Stimulated activated memory B cell treated with anti-CD40 and anti-IgM and Interleukin-4, amounts not matched to agents 10 μg/mL and 1 μg/mL and 100 μg/mL, for 72 hours (primary cell): ENCODE measurements around the gene ARID1B.
A peak's percentile ranks its signal among the peaks of the same experiment; 100 is the strongest.

ENCODE experiments used
- ATAC-seq: fragments of 150-1000 bp; cut with Tn5 transposase; 2 replicates; pipeline ENCODE4 v1.10.0; 2021
- H3K27ac Mint-ChIP-seq: one replicate; pipeline ENCODE4 v1.8.0; 2022; ENCODE audit warnings: mild to moderate bottlenecking, mixed read lengths
- H3K27me3 Mint-ChIP-seq: one replicate; pipeline ENCODE4 v1.8.0; 2022; ENCODE audit warnings: mixed read lengths
- H3K36me3 Mint-ChIP-seq: one replicate; pipeline ENCODE4 v1.8.0; 2022; ENCODE audit warnings: mixed read lengths
- H3K4me1 Mint-ChIP-seq: one replicate; pipeline ENCODE4 v1.8.0; 2022; ENCODE audit warnings: mixed read lengths
- H3K4me3 Mint-ChIP-seq: one replicate; pipeline ENCODE4 v1.8.0; 2022; ENCODE audit warnings: mild to moderate bottlenecking, moderate library complexity, mixed read lengths
- H3K9me3 Mint-ChIP-seq: one replicate; pipeline ENCODE4 v1.8.0; 2022; ENCODE audit warnings: mixed read lengths

Gene ARID1B

DNA sequence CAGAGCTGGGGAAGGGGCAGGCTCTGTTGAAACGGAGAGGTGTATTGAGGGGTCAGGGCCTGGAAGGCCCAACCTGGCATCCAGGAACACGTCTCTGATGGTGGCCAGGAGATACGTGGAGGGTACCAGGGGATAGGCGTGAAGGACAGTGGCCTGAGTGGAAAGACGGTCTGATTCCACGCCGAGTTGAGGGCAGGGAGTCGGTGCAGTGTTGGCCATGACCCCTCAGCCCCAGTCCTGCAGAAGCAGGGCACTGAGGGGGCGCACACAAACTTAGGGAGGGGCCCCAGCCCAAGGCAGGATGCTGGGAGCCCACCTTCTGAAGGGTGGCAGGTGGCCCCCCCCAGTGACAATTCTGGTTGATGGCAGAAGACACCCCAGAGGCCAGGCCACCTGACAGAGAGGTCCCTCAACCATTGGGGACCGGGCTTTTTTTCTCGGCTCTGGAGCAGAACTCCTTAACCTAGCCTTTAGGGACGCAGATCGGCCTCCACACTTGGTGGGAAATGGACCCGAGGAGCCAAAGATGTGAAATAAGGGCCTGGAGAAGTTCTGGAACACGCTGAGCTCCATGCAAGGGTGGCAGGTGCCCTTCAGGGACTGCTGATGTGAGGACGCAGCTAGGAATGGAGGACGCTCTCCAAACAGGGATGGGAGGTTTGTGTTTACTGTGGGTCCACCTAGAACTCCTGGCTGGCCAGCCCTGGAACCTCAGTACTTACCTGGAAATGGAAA, 455.1 kb downstream of the ARID1B start:
- Mint-ChIP-seq H3K27ac (no peak overlapping the region), H3K36me3 (no peaks in the 10 kb centered on the region), H3K9me3 (no peaks in the 10 kb centered on the region), H3K4me3 (no peak overlapping the region), H3K27me3 (peaks cover 74% of the 10 kb centered on the region), H3K4me1 (peaks cover 19% of the 10 kb centered on the region)
- no peak for ATAC-seq

DNA sequence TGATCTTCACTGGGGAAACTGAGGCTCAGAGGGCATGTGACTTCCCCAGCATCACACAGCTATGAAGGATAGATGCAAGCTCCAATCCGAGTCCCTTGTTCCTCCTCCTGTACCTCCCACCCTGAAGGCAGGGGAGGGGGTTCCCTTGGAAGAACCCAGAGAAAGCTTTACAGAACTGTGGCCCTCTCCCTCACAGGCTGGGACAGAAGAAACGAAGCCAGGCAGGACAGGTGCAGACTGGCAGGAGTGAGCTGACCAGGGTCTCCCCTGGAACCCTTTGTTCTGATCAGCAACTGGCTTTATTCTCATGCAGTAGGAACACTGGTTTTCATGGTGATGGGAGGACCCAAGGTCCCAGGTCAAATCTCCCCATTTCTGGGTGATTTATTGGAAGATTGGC, 456.0 kb downstream of the ARID1B start:
- H3K4me1 Mint-ChIP-seq = peaks cover 16% of the 10 kb centered on the region
- H3K36me3 Mint-ChIP-seq = no peaks in the 10 kb centered on the region
- peaks cover 81% of the 10 kb centered on the region for H3K27me3 Mint-ChIP-seq
- ATAC-seq = no peak
- peaks cover 2% of the 10 kb centered on the region for H3K9me3 Mint-ChIP-seq
- no peak overlapping the region for H3K4me3 Mint-ChIP-seq
- no peak overlapping the region for H3K27ac Mint-ChIP-seq

DNA sequence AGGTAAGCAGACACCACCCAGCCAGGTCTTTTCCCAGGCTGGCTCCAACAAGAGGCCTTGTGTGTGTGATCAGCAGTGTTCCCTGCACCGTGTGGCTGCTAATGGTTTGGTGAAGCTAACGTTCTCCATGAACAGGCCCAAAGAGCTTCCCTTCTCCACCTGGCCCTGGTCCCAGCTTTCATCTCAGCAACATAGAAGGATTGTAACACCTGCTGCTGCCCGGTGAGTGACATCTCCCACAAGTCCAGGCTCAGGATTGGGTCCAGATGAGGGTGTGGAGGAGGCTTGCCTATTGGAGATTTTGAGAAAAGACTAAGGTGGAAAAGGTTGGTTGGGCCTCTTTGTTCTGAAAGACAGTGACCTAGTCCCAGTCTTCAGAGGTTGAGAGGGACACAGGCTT, 456.5 kb downstream of the ARID1B start:
- H3K27ac Mint-ChIP-seq = no peak overlapping the region
- H3K27me3 Mint-ChIP-seq = peaks cover 79% of the 10 kb centered on the region
- H3K4me1 Mint-ChIP-seq = peaks cover 16% of the 10 kb centered on the region
- peaks cover 4% of the 10 kb centered on the region for H3K9me3 Mint-ChIP-seq
- ATAC-seq = no peak
- no peaks in the 10 kb centered on the region for H3K36me3 Mint-ChIP-seq
- no peak overlapping the region for H3K4me3 Mint-ChIP-seq

DNA sequence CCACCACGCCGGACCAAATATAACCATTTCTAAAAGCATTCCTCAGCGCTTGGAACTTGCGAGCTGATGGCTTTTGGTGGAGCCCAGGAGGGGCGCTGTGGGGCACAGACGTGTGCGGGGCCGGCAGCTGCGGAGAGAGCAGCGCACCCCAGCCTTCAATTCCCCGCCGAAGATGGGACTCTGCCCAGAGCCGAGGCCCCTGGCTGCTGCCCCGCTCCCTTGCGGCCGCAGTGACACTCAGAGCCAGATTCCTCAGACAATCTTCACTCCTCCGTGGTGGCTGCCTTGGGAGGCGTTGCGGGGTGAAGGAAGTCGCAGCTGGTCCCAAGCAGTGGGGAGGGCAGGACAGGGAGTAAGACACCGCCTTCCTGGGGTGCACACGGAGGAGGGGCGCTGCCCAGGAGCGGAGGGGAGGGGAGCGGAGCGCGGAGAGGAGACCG, 458.4 kb downstream of the ARID1B start:
- Mint-ChIP-seq H3K4me1 (peaks cover 12% of the 10 kb centered on the region), H3K27ac (peak overlapping the region; percentile 74), H3K27me3 (peaks cover 82% of the 10 kb centered on the region), H3K4me3 (peak overlapping the region; percentile 86), H3K36me3 (no peaks in the 10 kb centered on the region), H3K9me3 (peaks cover 4% of the 10 kb centered on the region)
- peak; percentile 59 for ATAC-seq

DNA sequence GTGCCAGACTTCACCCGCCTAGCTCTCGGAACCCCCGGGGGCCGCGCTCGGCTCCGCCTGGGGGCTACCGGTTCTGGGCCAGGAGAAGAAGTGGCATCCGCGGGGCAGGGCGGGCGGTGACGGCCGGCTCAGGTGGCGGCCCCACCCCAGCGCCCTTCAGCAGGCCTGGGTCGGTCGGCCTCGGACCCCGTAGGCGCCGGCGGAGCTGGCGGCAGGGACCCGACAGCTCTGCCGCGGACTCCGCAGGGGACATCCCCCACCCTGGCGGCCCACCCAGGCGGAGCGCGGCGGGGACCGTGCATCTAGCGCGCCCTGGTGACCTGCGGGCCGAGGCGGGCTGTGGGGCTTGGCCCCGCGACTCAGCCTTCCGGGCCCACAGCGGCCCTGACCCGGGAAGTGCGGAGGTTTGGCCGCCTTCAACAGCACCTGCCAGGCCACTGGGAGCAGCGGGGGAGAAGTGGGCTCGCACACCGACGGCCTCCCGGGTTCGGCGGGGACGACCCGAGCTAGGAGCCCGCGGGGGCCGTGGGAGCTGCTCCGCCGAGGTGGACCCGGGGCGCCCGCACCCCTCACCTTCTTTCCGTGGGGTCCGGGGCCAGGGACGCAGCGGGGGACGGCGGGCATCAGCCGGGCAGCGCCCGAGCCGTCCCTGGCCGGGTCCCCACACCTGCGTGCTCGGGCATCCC, 459.0 kb downstream of the ARID1B start:
- ATAC-seq = peak; percentile 64
- H3K27ac Mint-ChIP-seq = peak overlapping the region; percentile 74
- H3K27me3 Mint-ChIP-seq = peaks cover 79% of the 10 kb centered on the region
- H3K4me3 Mint-ChIP-seq = peak overlapping the region; percentile 86
- peaks cover 12% of the 10 kb centered on the region for H3K4me1 Mint-ChIP-seq
- H3K36me3 Mint-ChIP-seq = no peaks in the 10 kb centered on the region
- H3K9me3 Mint-ChIP-seq = peaks cover 4% of the 10 kb centered on the region

DNA sequence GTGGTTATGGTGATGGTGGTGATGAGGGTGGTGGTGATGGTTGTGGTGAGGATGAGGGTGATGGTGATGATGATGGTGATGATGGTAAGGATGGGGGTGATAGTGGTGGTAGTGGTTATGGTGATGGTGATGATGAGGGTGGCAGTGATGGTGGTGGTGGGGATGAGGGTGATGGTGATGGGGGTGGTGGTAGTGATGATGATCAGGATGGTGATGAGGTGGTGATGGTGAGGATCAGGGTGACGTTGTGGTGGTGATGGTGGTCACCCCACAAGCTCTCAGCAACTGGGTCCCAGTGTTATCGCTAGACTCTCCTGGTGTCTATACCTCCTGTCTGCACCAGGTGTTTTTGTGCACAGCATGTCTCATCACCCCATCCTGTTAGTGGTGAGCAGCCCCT, 461.2 kb downstream of the ARID1B start:
- H3K27me3 Mint-ChIP-seq = peaks cover 65% of the 10 kb centered on the region
- H3K27ac Mint-ChIP-seq = no peak overlapping the region

DNA sequence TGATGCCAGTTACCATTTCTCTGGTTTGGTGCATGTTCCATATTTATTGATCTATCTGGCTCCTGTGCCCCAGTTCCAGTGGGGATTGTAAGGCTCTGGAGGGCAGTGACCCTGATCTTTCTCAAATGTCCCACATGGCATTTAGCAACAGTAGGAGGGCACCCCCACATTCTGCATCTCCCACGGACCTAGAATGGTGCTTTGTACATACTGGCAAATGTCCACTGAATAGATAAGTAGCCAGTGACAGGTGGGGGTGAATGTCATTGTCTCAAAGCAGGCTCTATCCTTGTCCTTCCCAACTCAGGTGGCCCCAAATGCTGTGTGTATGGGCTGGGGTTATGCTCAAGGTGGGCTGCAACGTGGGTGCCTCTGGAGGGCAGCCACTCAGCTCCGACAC, 462.0 kb downstream of the ARID1B start:
- peaks cover 11% of the 10 kb centered on the region for H3K9me3 Mint-ChIP-seq
- no peak for ATAC-seq
- no peak overlapping the region for H3K27ac Mint-ChIP-seq
- no peak overlapping the region for H3K4me3 Mint-ChIP-seq
- H3K36me3 Mint-ChIP-seq = no peaks in the 10 kb centered on the region
- peaks cover 60% of the 10 kb centered on the region for H3K27me3 Mint-ChIP-seq
- H3K4me1 Mint-ChIP-seq = peaks cover 12% of the 10 kb centered on the region

More for the DNA sequence above, 461.2 kb downstream of the ARID1B start:
- Mint-ChIP-seq H3K4me3 (no peak overlapping the region), H3K9me3 (peaks cover 6% of the 10 kb centered on the region), H3K4me1 (peaks cover 12% of the 10 kb centered on the region), H3K36me3 (no peaks in the 10 kb centered on the region)
- no peak for ATAC-seq

DNA sequence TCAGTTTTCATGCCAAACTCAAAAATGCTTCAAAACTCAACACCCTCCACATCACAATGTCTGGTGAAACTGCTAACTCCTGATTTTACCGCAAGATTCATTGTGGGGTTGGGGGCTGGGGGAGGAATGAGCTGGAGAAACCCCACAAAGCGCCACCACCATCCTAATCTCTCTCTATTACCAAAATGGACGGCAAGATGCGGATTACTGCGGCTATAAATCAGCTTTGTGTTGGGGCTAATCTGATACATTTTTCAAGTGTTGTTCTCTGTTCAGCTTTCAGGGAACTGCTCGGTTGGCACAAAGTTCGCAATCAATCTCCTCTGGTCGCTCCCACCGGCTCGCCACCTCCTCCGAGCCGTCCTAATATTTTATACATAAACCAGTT, 462.5 kb downstream of the ARID1B start:
- Mint-ChIP-seq H3K36me3 (no peaks in the 10 kb centered on the region), H3K9me3 (peaks cover 13% of the 10 kb centered on the region), H3K27me3 (peaks cover 55% of the 10 kb centered on the region), H3K27ac (no peak overlapping the region), H3K4me3 (no peak overlapping the region), H3K4me1 (peaks cover 12% of the 10 kb centered on the region)
- ATAC-seq = no peak

DNA sequence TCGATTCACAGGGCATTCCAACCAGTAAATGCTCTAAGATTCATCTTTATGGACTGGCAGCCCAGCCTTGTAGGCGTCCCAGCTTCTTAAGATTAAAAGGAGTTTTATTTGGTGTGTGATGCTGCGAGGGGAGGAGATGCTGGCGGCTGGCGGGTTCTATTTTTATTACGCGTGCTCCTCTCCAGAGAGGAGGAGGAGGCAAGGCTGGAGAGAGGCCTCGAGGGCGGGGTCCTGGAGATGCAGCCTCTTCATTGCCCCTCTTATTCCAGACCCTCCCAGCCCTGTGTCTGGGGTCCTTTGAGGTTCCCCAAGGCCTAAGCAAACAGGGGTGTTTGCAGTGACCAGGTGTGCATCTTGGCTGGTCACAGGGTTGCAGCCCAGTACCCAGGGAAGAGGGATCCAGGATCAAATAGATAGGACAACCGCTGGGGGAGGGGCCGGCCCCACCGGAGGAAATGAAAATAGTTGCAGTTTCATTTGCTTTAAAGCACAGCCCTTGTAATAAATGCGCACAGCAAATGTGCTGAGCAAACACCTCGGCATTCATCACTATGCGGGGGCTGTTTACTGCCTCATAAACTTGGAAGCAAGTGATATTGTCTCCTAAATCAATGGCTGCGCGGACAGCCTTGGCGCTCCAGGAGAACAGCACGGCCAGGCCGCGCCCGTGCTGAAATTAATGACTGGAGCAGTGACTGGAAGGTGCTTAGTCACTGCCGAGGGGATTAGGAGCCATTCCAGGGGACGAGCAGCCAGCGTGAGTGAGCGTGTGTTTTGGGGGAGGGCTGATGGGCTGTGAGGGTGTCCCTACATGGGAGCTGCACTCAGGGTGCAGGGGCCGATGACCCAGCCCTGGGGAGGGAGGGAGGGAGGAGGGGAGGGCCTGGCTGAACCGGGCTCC, 463.1 kb downstream of the ARID1B start:
- ATAC-seq = no peak
- peaks cover 48% of the 10 kb centered on the region for H3K27me3 Mint-ChIP-seq

DNA sequence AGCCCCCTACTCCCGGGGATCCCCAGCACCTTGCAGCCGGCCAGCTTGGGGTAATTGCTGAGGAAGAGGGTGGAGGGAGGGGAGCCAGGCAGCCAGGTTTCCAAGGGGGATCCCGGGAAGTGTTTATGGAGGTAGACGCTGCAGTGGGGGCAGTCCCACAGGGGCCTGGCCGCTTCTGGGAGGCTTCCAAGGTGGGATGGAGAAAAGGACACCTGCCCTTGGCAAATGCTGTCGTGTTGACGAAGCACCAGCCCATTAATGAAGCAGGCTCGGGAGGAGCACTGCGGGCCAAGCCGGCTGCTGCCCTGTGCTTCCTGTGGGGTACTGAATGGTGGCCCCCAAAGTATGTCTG, 463.8 kb downstream of the ARID1B start:
- H3K4me1 Mint-ChIP-seq = peaks cover 5% of the 10 kb centered on the region
- no peak overlapping the region for H3K4me3 Mint-ChIP-seq
- peaks cover 13% of the 10 kb centered on the region for H3K9me3 Mint-ChIP-seq
- no peak overlapping the region for H3K27ac Mint-ChIP-seq
- ATAC-seq = no peak
- H3K36me3 Mint-ChIP-seq = no peaks in the 10 kb centered on the region
- H3K27me3 Mint-ChIP-seq = peaks cover 42% of the 10 kb centered on the region

More for the DNA sequence above, 463.1 kb downstream of the ARID1B start:
- no peak overlapping the region for H3K4me3 Mint-ChIP-seq
- no peaks in the 10 kb centered on the region for H3K36me3 Mint-ChIP-seq
- H3K4me1 Mint-ChIP-seq = peaks cover 11% of the 10 kb centered on the region
- H3K9me3 Mint-ChIP-seq = peaks cover 13% of the 10 kb centered on the region
- H3K27ac Mint-ChIP-seq = no peak overlapping the region

DNA sequence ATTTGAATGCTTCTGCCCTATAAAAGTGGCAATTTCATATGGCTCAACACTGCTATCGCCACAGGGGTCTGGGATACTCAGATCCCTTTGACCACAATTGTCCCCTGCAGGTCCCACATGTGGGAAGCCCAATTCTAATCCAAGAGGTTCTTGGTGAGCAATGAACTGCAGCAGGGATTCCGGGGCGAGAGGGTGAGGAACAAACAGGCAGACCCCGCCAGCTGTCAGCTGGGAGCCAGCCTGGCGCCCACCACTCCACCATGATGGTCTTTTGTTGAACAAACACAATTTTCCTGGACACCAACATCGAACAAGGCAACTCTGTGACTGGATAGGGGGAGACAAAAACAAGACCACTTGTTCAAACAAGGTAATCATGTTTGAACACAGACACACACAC, 465.6 kb downstream of the ARID1B start:
- peaks cover 31% of the 10 kb centered on the region for H3K27me3 Mint-ChIP-seq
- H3K27ac Mint-ChIP-seq = no peak overlapping the region
- H3K36me3 Mint-ChIP-seq = no peaks in the 10 kb centered on the region
- no peak overlapping the region for H3K4me3 Mint-ChIP-seq
- H3K4me1 Mint-ChIP-seq = peaks cover 4% of the 10 kb centered on the region
- no peak for ATAC-seq
- H3K9me3 Mint-ChIP-seq = peaks cover 13% of the 10 kb centered on the region

DNA sequence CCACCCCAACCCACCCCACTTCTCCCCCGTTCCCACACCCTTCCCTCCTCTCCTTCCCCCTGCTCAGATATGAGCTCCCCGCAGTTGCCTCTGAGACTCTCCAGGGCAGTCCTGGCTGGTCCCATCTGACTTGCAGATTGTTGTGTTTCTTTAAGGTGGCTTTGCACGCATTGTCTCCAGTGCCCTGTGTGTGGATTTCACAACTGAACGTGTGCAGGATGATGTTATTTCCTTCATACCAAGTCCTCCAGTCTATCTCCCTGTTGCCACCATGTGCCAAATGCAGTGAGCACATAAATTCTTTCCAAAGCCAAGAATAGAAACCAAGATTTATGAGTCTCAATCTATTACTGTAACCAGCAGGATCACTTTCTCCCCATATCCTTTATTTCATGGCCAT, 467.0 kb downstream of the ARID1B start:
- peaks cover 6% of the 10 kb centered on the region for H3K36me3 Mint-ChIP-seq
- no peak overlapping the region for H3K27ac Mint-ChIP-seq
- H3K4me1 Mint-ChIP-seq = peaks cover 4% of the 10 kb centered on the region
- H3K27me3 Mint-ChIP-seq = peaks cover 33% of the 10 kb centered on the region
- H3K9me3 Mint-ChIP-seq = peaks cover 14% of the 10 kb centered on the region
- H3K4me3 Mint-ChIP-seq = no peak overlapping the region
- no peak for ATAC-seq

DNA sequence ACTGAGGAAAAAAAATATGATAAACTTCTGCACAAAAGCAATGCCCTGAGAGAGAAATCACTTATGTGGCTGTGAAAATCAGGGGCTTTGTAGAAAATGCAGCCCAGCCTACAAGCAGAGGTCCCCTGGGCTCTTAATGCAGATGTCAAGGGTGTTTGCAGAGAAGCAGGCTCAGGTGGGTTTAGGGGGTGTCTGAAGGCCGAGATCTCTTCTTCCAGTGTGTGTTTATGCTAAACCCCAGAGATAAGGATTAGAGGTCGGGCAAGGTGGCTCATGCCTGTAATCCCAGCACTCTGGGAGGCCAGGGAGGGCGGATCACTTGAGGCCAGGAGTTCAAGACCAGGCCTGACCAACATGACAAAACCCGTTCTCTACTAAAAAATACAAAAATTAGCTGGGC, 467.6 kb downstream of the ARID1B start:
- ATAC-seq = no peak
- Mint-ChIP-seq H3K4me1 (peaks cover 4% of the 10 kb centered on the region), H3K9me3 (peaks cover 14% of the 10 kb centered on the region), H3K4me3 (no peak overlapping the region), H3K27me3 (peaks cover 33% of the 10 kb centered on the region), H3K27ac (no peak overlapping the region), H3K36me3 (peaks cover 6% of the 10 kb centered on the region)

DNA sequence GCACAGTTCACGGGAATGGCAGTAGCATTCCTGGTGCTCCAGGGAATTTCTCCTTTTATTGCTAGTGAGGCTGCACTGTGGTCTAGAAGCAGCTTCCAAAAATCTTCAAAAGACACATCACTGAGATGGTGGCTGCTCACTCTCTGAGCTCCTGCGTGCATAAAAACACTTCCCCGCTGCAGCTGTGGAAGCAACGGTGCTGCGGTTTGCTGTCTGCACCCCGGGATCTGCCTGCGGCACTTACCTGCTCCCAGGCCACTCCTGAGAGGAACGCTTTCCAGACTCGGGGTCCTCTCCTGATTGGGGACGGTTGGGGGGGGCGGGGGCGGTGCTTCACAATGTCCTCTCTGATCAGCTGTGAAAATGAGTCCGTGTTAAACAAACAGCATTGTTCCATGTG, 468.3 kb downstream of the ARID1B start:
- peaks cover 6% of the 10 kb centered on the region for H3K36me3 Mint-ChIP-seq
- peaks cover 14% of the 10 kb centered on the region for H3K9me3 Mint-ChIP-seq
- H3K27me3 Mint-ChIP-seq = peaks cover 31% of the 10 kb centered on the region
- H3K4me3 Mint-ChIP-seq = no peak overlapping the region
- ATAC-seq = no peak
- H3K27ac Mint-ChIP-seq = no peak overlapping the region
- peaks cover 2% of the 10 kb centered on the region for H3K4me1 Mint-ChIP-seq

DNA sequence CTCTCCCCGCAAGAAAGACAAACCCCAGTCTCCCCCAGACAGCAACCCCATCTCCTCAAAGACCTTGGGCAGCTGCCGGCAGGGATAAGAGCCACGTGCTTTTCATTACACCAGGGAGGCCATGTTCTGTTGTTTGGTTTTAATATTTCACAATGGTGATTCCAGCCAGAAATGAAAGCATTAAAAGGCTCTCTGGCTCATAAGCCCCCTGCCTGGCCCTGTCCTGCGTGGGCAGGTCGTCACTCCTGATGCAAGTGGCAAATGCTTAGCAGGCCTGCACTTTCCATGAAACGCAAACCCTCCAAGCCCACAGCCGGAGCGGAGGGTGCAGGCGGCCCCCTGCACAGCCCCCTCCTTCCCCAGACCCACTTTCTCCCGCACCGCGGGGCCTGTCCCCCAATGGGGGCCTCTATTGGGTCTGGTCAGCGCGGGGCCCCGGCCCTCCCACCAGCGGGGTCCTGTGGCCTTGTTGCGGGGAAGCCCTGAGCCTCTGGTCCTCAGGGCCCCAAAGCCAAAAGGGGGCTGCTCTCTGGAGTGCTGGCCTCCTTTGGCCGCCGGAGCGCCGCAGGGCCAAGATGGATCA, 469.0 kb downstream of the ARID1B start:
- H3K9me3 Mint-ChIP-seq = peaks cover 14% of the 10 kb centered on the region
- no peaks in the 10 kb centered on the region for H3K4me1 Mint-ChIP-seq
- peak; percentile 54 for ATAC-seq
- H3K4me3 Mint-ChIP-seq = no peak overlapping the region
- no peak overlapping the region for H3K27ac Mint-ChIP-seq
- peaks cover 29% of the 10 kb centered on the region for H3K27me3 Mint-ChIP-seq
- peaks cover 6% of the 10 kb centered on the region for H3K36me3 Mint-ChIP-seq
